GM06990 (cell line): ENCODE measurements around the gene CFAP100.

Source experiments
- DNase-seq: peaks from one replicate; pipeline ENCODE4 v3.0.0-alpha.2; 2011; ENCODE audit not compliant: insufficient read length; ENCODE audit errors: extremely low read depth
- H3K27me3 ChIP-seq: replicated peaks from 2 replicates; pipeline ENCODE4 v1.6.0; 2011; ENCODE audit warnings: low read length; ENCODE audit not compliant: control insufficient read depth, insufficient read depth
- H3K36me3 ChIP-seq: 2 replicates; pipeline ENCODE4 v1.5.1; 2011; ENCODE audit warnings: low read length; ENCODE audit not compliant: control insufficient read depth, insufficient read depth
- H3K4me3 ChIP-seq: replicated peaks from 2 replicates; pipeline ENCODE4 v1.5.1; 2011; ENCODE audit warnings: low read depth, mild to moderate bottlenecking, control low read depth, low read length
- TF ChIP-seq, protein P1 (sequence below): IDR thresholded peaks from 2 replicates; pipeline ENCODE4 v1.5.1; 2011; ENCODE audit warnings: low read length, control low read depth, mild to moderate bottlenecking, inconsistent platforms; ENCODE audit not compliant: insufficient read depth, poor library complexity, severe bottlenecking

The CFAP100 gene

DNA sequence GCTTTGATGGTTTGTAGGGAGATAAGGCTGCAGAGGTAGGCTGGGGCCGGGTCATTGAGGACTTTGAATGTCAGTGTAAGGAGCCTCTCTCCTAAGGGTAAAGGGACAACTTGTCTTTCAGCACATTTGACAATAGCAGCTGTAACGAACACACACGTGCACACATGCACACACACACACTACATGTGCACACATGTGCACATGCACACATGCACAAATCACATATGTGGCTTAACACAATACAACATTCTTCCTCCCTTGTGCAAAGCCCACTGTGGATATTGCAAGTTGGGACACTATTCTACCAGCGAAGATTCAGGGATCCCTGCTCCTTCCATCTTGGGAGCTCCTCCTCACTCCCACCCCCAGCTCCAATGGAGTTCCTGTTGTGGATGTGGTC lies 1.1 kb upstream of the CFAP100 start:
- TF ChIP-seq, protein P1, sequence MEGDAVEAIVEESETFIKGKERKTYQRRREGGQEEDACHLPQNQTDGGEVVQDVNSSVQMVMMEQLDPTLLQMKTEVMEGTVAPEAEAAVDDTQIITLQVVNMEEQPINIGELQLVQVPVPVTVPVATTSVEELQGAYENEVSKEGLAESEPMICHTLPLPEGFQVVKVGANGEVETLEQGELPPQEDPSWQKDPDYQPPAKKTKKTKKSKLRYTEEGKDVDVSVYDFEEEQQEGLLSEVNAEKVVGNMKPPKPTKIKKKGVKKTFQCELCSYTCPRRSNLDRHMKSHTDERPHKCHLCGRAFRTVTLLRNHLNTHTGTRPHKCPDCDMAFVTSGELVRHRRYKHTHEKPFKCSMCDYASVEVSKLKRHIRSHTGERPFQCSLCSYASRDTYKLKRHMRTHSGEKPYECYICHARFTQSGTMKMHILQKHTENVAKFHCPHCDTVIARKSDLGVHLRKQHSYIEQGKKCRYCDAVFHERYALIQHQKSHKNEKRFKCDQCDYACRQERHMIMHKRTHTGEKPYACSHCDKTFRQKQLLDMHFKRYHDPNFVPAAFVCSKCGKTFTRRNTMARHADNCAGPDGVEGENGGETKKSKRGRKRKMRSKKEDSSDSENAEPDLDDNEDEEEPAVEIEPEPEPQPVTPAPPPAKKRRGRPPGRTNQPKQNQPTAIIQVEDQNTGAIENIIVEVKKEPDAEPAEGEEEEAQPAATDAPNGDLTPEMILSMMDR = no peak
- Histone ChIP-seq H3K4me3 (no peak overlapping the region), H3K36me3 (no peaks in the 10 kb centered on the region), H3K27me3 (no peaks in the 10 kb centered on the region)
- no peak for DNase-seq

DNA sequence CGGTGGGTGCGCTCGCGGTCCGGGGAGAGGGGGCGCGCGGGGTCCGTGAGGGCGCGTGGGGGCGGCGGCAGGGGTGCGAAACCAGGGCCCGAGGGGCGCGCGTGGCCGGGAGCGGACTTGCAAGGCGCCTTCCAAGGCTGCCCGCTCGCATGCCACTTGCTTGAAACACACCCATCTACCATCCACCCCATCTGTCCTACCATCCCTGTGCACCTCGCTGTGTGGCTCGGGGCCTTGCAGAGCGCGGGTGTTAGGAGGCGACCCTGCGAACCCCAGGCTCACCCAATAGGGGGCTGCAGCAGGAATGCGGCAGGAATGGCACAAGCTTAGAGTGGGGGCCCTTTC lies 240 bp downstream of the CFAP100 start:
- Histone ChIP-seq H3K36me3 (no peaks in the 10 kb centered on the region), H3K4me3 (no peak overlapping the region), H3K27me3 (no peaks in the 10 kb centered on the region)
- no peak for DNase-seq
- TF ChIP-seq, protein P1 = no peak

DNA sequence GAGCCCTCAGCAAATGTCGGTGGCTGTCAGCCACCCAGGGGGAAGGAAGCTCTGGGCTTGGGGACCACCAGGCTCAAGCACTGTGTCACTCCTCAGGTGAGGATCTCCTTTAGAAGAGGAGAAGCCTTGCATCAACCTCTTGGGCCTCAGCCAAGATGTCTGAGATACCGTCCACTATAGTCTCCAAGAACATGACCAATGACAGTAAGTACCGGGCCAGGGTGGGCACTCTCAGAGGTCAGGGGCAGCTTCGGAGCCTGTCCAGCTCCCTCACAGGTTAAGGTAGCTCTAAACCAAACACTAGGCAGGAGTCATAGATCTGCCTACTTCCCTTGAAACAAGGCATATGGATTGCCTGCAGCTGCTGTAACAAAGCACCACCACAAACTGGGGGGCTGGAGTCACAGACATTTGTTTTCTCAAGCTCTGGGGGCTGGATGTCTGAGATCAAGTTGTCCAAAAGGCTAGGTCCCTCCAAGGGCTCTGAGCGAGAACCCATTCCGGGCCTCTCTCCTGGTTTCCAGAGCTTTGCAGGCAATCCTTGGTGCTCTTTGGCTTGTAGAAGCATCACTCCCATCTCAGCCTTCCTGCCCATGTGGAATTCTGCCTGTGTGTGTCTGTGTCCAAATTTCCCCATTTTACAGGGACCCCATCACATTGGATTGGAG lies 1.3 kb downstream of the CFAP100 start:
- TF ChIP-seq, protein P1 = no peak
- no peaks in the 10 kb centered on the region for H3K36me3 ChIP-seq
- H3K27me3 ChIP-seq = no peaks in the 10 kb centered on the region
- H3K4me3 ChIP-seq = no peak overlapping the region
- no peak for DNase-seq

DNA sequence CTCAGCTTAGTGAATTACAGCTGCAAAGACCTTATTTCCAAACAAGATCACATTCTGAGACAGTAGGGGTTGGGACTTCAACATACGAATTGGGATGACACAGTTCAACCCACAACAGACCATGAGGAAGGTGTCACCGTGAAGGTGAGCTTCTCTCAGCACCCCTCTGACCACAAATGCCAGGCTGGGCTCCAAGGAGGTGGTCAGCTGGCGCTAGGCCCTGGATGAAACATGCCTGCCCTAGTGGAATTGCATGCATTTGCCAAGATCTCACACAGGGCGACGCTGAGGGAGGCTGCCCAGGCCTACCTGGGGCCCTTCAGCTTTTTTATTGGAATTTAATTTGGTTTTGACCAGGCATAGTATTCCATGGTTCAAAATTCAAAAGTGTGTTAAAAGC lies 1.8 kb downstream of the CFAP100 start:
- TF ChIP-seq, protein P1 = no peak
- Histone ChIP-seq H3K27me3 (no peaks in the 10 kb centered on the region), H3K36me3 (no peaks in the 10 kb centered on the region), H3K4me3 (no peak overlapping the region)
- DNase-seq = no peak

DNA sequence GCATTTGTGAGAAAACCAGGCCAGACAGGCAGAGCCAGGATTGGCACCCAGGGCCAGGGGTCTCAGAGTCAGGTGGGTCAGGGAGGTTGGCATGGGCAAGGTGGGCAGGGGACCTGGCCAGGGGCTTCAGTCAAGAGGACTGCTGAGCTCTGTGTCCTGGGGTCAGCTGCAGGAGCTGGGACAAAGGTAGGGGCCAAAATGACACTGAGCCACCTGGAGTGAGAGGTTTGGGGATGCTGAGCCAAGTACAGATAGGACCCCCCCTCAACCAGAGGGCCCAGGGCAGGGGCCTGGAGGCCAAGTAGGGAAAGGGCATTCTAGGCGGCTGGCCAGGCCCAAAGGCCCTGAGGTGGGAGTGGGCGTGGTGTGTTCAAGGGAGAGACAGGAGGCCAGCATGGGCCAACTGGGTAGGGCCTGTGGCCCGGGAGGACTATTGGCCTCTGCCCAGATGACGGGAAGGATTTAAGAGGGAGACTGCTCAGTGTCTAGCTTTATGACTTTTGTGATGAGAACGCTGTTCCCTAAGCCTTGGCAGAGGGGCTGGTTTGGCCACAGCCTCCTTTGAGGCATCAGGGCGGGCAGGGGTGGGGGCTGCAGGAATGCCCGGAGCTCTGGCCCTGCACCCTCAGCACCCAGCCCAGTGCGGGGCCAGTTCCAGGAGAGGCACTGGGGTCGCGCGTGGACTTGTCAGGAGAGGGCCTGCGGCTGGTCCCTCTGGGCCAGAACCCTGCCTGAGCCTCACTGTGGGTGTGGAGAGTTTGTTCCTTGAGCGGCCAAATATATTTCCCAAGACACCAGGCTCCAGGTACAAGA lies 3.1 kb downstream of the CFAP100 start:
- no peak overlapping the region for H3K4me3 ChIP-seq
- H3K27me3 ChIP-seq = no peaks in the 10 kb centered on the region; the same call in 1 of the 2 replicates
- DNase-seq = no peak
- TF ChIP-seq, protein P1 = no peak
- no peaks in the 10 kb centered on the region for H3K36me3 ChIP-seq
